H1 (cell line): ENCODE results near the gene TCP11. TPM values are rescaled to one million over a fixed set of nuclear protein-coding genes. Genes with fewer than 3 reads are reported as not detected.

Source experiments
- CTCF ChIA-PET: fragments of 300-600 bp; sonication (Branson Sonifier 250); formaldehyde crosslinking; loops from one replicate; lab custom pipeline; 2021; ENCODE audit not compliant: partially characterized antibody; lab: Charles Lee
- POLR2A ChIA-PET: fragments of 300-600 bp; sonication (Branson Sonifier 250); formaldehyde crosslinking; loops from one replicate; lab custom pipeline; 2021; ENCODE audit warnings: inconsistent platforms; ENCODE audit not compliant: partially characterized antibody; lab: Charles Lee
- DNase-seq, 2 experiments: peaks; one replicate each; pipeline versions ENCODE4 v3.0.0 to v3.0.0-alpha.2; 2010 to 2022; ENCODE audit warnings: low spot score in 2 of 2, low read depth in 1 of 2, mixed read lengths in 1 of 2
- FAIRE-seq: peaks from 2 replicates; lab custom pipeline; 2011; peaks lifted over from hg19 to GRCh38; lab: Jason Lieb, UNC
- H2AFZ ChIP-seq: 2 replicates; pipeline ENCODE4 v1.8.1; 2012; ENCODE audit warnings: low read length, inconsistent platforms
- H2AK5ac ChIP-seq: 2 replicates; pipeline ENCODE4 v1.6.1; 2013; ENCODE audit warnings: low read depth, low read length
- H2BK120ac ChIP-seq: replicated peaks from 2 replicates; pipeline ENCODE3; 2013; ENCODE audit warnings: low read depth, low read length, inconsistent platforms
- H2BK12ac ChIP-seq: 2 replicates; pipeline ENCODE4 v1.6.1; 2013; ENCODE audit warnings: low read depth, low read length
- H2BK15ac ChIP-seq: 2 replicates; pipeline ENCODE4 v1.6.1; 2013; ENCODE audit warnings: low read length
- H2BK20ac ChIP-seq: 2 replicates; pipeline ENCODE4 v1.6.1; 2013; ENCODE audit warnings: low read length
- H2BK5ac ChIP-seq: 2 replicates; pipeline ENCODE4 v1.6.1; 2013; ENCODE audit warnings: low read depth, low read length
- H3K14ac ChIP-seq: 2 replicates; pipeline ENCODE4 v1.6.1; 2013; ENCODE audit warnings: inconsistent platforms; ENCODE audit not compliant: insufficient read length
- H3K18ac ChIP-seq: 2 replicates; pipeline ENCODE4 v1.6.1; 2013; ENCODE audit warnings: low read length; ENCODE audit errors: extremely low read depth
- H3K23ac ChIP-seq: 2 replicates; pipeline ENCODE4 v1.6.1; 2013; ENCODE audit warnings: inconsistent platforms; ENCODE audit not compliant: insufficient read length
- H3K23me2 ChIP-seq: 2 replicates; pipeline ENCODE4 v1.6.1; 2013; ENCODE audit warnings: low read depth, low read length
- H3K27ac ChIP-seq: 2 replicates; pipeline ENCODE4 v1.6.1; 2011; ENCODE audit warnings: low read depth, low read length, inconsistent platforms
- H3K27me3 ChIP-seq, 4 experiments: replicated peaks in 1 of 4; 1 replicate in 1 of 4; 2 replicates in 3 of 4; pipeline versions ENCODE4 v1.6.1 to v1.8.1; 2011 to 2013; ENCODE audit warnings: low read length in 3 of 4, mild to moderate bottlenecking in 3 of 4, inconsistent platforms in 2 of 4, mixed read lengths in 2 of 4, moderate library complexity in 1 of 4; ENCODE audit not compliant: control insufficient read depth in 3 of 4, insufficient read depth in 3 of 4; ENCODE audit errors: extremely low read depth in 1 of 4
- H3K36me3 ChIP-seq, 4 experiments: 2 replicates each; pipeline versions ENCODE4 v1.6.1 to v1.8.1; 2011 to 2013; ENCODE audit warnings: mild to moderate bottlenecking in 4 of 4, low read length in 3 of 4, moderate library complexity in 2 of 4, control low read depth in 1 of 4, inconsistent platforms in 1 of 4; ENCODE audit not compliant: insufficient read depth in 4 of 4, control insufficient read depth in 2 of 4
- H3K4ac ChIP-seq: replicated peaks from 2 replicates; pipeline ENCODE3; 2013; ENCODE audit warnings: low read length, low read depth, mixed read lengths, inconsistent platforms; ENCODE audit not compliant: insufficient read length
- H3K4me1 ChIP-seq, 4 experiments: replicated peaks in 1 of 4; 1 replicate in 1 of 4; 2 replicates in 3 of 4; pipeline versions ENCODE4 v1.6.1 to v1.8.1; 2011 to 2013; ENCODE audit warnings: low read length in 3 of 4, inconsistent platforms in 2 of 4, mixed read lengths in 1 of 4; ENCODE audit not compliant: insufficient read depth in 4 of 4, control insufficient read depth in 3 of 4
- H3K4me2 ChIP-seq, 2 experiments: 2 replicates each; pipeline versions ENCODE4 v1.6.1 to v1.8.1; 2011 to 2013; ENCODE audit warnings: low read depth in 2 of 2, low read length in 2 of 2, control low read depth in 1 of 2, inconsistent platforms in 1 of 2, mild to moderate bottlenecking in 1 of 2; ENCODE audit not compliant: insufficient read depth in 1 of 2
- H3K4me3 ChIP-seq, 4 experiments: fragments of 200-600, 300-600 bp in 1 of 4; sonication (generic), shearing (Covaris generic), sonication (Bioruptor Twin) in 1 of 4; 2 replicates each; pipeline versions ENCODE4 v1.5.1 to v1.8.1; 2011 to 2016; ENCODE audit warnings: low read length in 4 of 4, low read depth in 3 of 4, control low read depth in 2 of 4, inconsistent platforms in 2 of 4, mild to moderate bottlenecking in 2 of 4, mixed read lengths in 1 of 4, moderate library complexity in 1 of 4; ENCODE audit not compliant: insufficient read depth in 2 of 4; ENCODE audit errors: extremely low read depth in 1 of 4
- H3K56ac ChIP-seq: replicated peaks from 2 replicates; pipeline ENCODE3; 2013; ENCODE audit warnings: low read depth, mild to moderate bottlenecking, mixed read lengths, low read length, inconsistent platforms; ENCODE audit not compliant: insufficient read length
- H3K79me1 ChIP-seq: 2 replicates; pipeline ENCODE4 v1.6.1; 2013; ENCODE audit warnings: low read depth, low read length, control low read depth
- H3K79me2 ChIP-seq, 2 experiments: 2 replicates each; pipeline versions ENCODE4 v1.6.1 to v1.8.1; 2012 to 2013; ENCODE audit warnings: low read length in 2 of 2, mild to moderate bottlenecking in 2 of 2, inconsistent platforms in 1 of 2; ENCODE audit not compliant: insufficient read depth in 2 of 2, control insufficient read depth in 1 of 2
- H3K9ac ChIP-seq, 4 experiments: replicated peaks in 1 of 4; 1 replicate in 1 of 4; 2 replicates in 3 of 4; pipeline versions ENCODE4 v1.6.1 to v1.8.1; 2011 to 2013; ENCODE audit warnings: low read depth in 3 of 4, low read length in 3 of 4, control low read depth in 2 of 4, mild to moderate bottlenecking in 2 of 4, moderate library complexity in 2 of 4, inconsistent platforms in 1 of 4; ENCODE audit errors: extremely low read depth in 1 of 4
- H3K9me3 ChIP-seq, 2 experiments: 2 replicates each; pipeline versions ENCODE4 v1.6.1 to v1.8.1; 2012 to 2013; ENCODE audit warnings: mild to moderate bottlenecking in 2 of 2, moderate library complexity in 2 of 2, control low read depth in 1 of 2, inconsistent platforms in 1 of 2, low read depth in 1 of 2, low read length in 1 of 2, mixed read lengths in 1 of 2; ENCODE audit not compliant: insufficient read depth in 2 of 2
- H4K20me1 ChIP-seq, 2 experiments: replicated peaks in 1 of 2; 2 replicates each; pipeline versions ENCODE3 to v1.8.1; 2011 to 2013; ENCODE audit warnings: inconsistent platforms in 2 of 2, low read length in 2 of 2, mild to moderate bottlenecking in 1 of 2; ENCODE audit not compliant: insufficient read depth in 2 of 2, control insufficient read depth in 1 of 2
- H4K5ac ChIP-seq: 2 replicates; pipeline ENCODE4 v1.6.1; 2013; ENCODE audit warnings: low read length, low read depth, mixed read lengths, inconsistent platforms; ENCODE audit not compliant: insufficient read length
- H4K8ac ChIP-seq: 2 replicates; pipeline ENCODE4 v1.8.0; 2013; ENCODE audit warnings: mild to moderate bottlenecking, moderate library complexity, low read length, inconsistent platforms; ENCODE audit not compliant: insufficient read depth; ENCODE audit errors: extremely low read depth
- H4K91ac ChIP-seq: replicated peaks from 2 replicates; pipeline ENCODE3; 2013; ENCODE audit warnings: low read length, mixed read lengths, inconsistent platforms; ENCODE audit not compliant: insufficient read length
- CBX8 ChIP-seq: fragments of 300-800, 300-1000 bp; sonication (generic); IDR thresholded peaks from 2 replicates; pipeline ENCODE4 v1.7.1; 2016; ENCODE audit warnings: low read depth, low read length, borderline replicate concordance
- EP300 ChIP-seq, 2 experiments: IDR thresholded peaks; 1 replicate in 1 of 2; 2 replicates in 1 of 2; pipeline ENCODE4 v1.6.1; 2011 to 2012; ENCODE audit warnings: low read depth in 2 of 2, low read length in 2 of 2, mild to moderate bottlenecking in 2 of 2, borderline replicate concordance in 1 of 2, inconsistent platforms in 1 of 2, moderate library complexity in 1 of 2
- JUN ChIP-seq: IDR thresholded peaks from 2 replicates; pipeline ENCODE4 v1.6.1; 2011; ENCODE audit warnings: low read depth, mild to moderate bottlenecking, improper control_type of control experiment, low read length
- KDM4A ChIP-seq: IDR thresholded peaks from one replicate; pipeline ENCODE4 v1.7.1; 2012; ENCODE audit warnings: low read depth, mild to moderate bottlenecking, moderate library complexity, low read length, inconsistent platforms; ENCODE audit not compliant: severe bottlenecking
- NRF1 ChIP-seq: IDR thresholded peaks from 2 replicates; pipeline ENCODE4 v1.6.1; 2011; ENCODE audit warnings: mild to moderate bottlenecking, low read depth, low read length, improper control_type of control experiment
- POLR2A ChIP-seq, 2 experiments: IDR thresholded peaks; 1 replicate in 1 of 2; 2 replicates in 1 of 2; pipeline ENCODE4 v1.6.1; 2011; ENCODE audit warnings: low read depth in 2 of 2, low read length in 2 of 2, mild to moderate bottlenecking in 2 of 2; ENCODE audit errors: control extremely low read depth in 1 of 2
- POU5F1 ChIP-seq: IDR thresholded peaks from 2 replicates; pipeline ENCODE4 v1.6.1; 2011; ENCODE audit warnings: low read depth, mild to moderate bottlenecking, low read length, moderate library complexity
- RXRA ChIP-seq: IDR thresholded peaks from 2 replicates; pipeline ENCODE4 v1.6.1; 2011; ENCODE audit warnings: low read depth, mild to moderate bottlenecking, low read length, moderate library complexity; ENCODE audit not compliant: insufficient read depth
- SAP30 ChIP-seq: fragments of 300-600 bp; sonication (generic); IDR thresholded peaks from 2 replicates; pipeline ENCODE4 v1.7.1; 2012; ENCODE audit warnings: low read length, moderate library complexity, mild to moderate bottlenecking, inconsistent platforms; ENCODE audit not compliant: insufficient read depth, insufficient replicate concordance
- TAF7 ChIP-seq: optimal IDR thresholded peaks from 2 replicates; pipeline ENCODE3; 2011; ENCODE audit warnings: low read depth, mild to moderate bottlenecking, inconsistent platforms, low read length, moderate library complexity, borderline replicate concordance
- YY1 ChIP-seq: IDR thresholded peaks from 2 replicates; pipeline ENCODE4 v1.6.1; 2011; ENCODE audit warnings: low read depth, mild to moderate bottlenecking, low read length
- polyA plus RNA-seq, 7 experiments: library from polyadenylated mRNA; depleted of rRNA in 3 of 7; stranded (reverse) in 5 of 7; unstranded in 2 of 7; fragments of >200 nt in 5 of 7; fragments of 200-250 nt in 2 of 7; gene quantifications; 1 replicate in 5 of 7; 2 replicates in 1 of 7; 4 replicates in 1 of 7; pipeline versions ENCODE4 v1.2.1 to v1.2.3, GENCODE V29; 2011 to 2013; ENCODE audit warnings: missing spikeins in 2 of 7, mixed read lengths in 2 of 7
- total RNA-seq: library from RNA; stranded (reverse); fragmentation: NEBNext Ultra II Directional; extraction: Animal tissue kit (Norgen Biotek cat#: 25700); gene quantifications from 2 replicates; pipeline ENCODE4 v1.2.1, GENCODE V29; 2021
- TF ChIP-seq, protein P1 (sequence below): IDR thresholded peaks from 2 replicates; pipeline ENCODE4 v1.6.1; 2012; ENCODE audit warnings: inconsistent platforms
- TF ChIP-seq, protein P2 (sequence below): IDR thresholded peaks from 2 replicates; pipeline ENCODE4 v1.6.1; 2012; ENCODE audit warnings: low read length, inconsistent platforms

Gene TCP11
- total and polyA plus RNA-seq, 2 of the 8 experiments (the other 6 are each of a cell fraction or from before 2014, with no cell fraction given), result 0.11 TPM; not detected in 1

DNA sequence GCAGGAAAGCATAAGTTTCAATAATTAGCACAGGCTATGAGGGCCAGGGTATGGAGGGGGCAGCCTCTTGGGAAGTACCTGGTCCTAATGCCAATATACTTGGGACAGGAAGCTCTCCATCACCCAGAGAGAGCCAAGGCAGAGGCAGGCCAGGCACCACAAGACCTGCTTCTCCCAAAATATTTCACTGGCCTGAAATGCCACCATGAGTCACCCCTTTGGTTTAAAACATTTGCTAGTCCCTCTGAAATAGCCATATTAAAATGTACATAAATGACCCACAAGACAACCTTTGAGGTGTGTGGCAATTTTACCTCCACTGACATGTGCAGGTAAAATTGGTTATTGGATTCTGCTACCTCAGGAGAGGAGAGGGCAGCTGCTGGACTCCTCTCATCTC, 49.2 kb upstream of the TCP11 start:
- Histone ChIP-seq H4K20me1 (no peaks in the 10 kb centered on the region), H3K36me3 (no peaks in the 10 kb centered on the region), H3K9ac (no peak overlapping the region), H4K5ac (no peak overlapping the region), H2BK120ac (no peak overlapping the region), H3K4me1 (peaks cover 0 to 10% (median 2%) of the 10 kb centered on the region in 4 experiments; a peak in 3 of 7 replicates), H3K4ac (no peak overlapping the region), H2AK5ac (no peak overlapping the region), H2BK15ac (no peak overlapping the region), H2BK5ac (no peak overlapping the region), H3K27me3 (no peaks in the 10 kb centered on the region; a peak in 2 of 7 replicates), H2BK12ac (no peak overlapping the region), H3K4me2 (no peak overlapping the region), H3K27ac (no peak overlapping the region), H4K91ac (no peak overlapping the region), H3K23ac (no peak overlapping the region), H3K4me3 (no peak overlapping the region), H3K14ac (no peak overlapping the region), H2AFZ (no peak overlapping the region), H3K79me2 (no peaks in the 10 kb centered on the region), H3K9me3 (no peaks in the 10 kb centered on the region), H2BK20ac (no peak overlapping the region), H3K79me1 (no peaks in the 10 kb centered on the region), H3K23me2 (no peaks in the 10 kb centered on the region), H4K8ac (no peak overlapping the region), H3K56ac (no peak overlapping the region), H3K18ac (no peak overlapping the region)
- FAIRE-seq, result no peak
- TF ChIP-seq POLR2A (IDR thresholded peaks at IDR 0.05; ENCODE audit: control extremely low read depth in 1 of 2, low read depth in 2 of 2, low read length in 2 of 2), result no peak
- TF ChIP-seq, protein P1, sequence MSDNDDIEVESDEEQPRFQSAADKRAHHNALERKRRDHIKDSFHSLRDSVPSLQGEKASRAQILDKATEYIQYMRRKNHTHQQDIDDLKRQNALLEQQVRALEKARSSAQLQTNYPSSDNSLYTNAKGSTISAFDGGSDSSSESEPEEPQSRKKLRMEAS, result no peak
- TF ChIP-seq, protein P2, sequence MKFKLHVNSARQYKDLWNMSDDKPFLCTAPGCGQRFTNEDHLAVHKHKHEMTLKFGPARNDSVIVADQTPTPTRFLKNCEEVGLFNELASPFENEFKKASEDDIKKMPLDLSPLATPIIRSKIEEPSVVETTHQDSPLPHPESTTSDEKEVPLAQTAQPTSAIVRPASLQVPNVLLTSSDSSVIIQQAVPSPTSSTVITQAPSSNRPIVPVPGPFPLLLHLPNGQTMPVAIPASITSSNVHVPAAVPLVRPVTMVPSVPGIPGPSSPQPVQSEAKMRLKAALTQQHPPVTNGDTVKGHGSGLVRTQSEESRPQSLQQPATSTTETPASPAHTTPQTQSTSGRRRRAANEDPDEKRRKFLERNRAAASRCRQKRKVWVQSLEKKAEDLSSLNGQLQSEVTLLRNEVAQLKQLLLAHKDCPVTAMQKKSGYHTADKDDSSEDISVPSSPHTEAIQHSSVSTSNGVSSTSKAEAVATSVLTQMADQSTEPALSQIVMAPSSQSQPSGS, result no peak
- no peak for TF ChIP-seq YY1
- TF ChIP-seq RXRA, result no peak
- TF ChIP-seq NRF1, result no peak
- no peak for TF ChIP-seq CBX8
- TF ChIP-seq EP300 (IDR thresholded peaks at IDR 0.05; ENCODE audit: borderline replicate concordance in 1 of 2, low read depth in 2 of 2, low read length in 2 of 2), result no peak
- no peak for TF ChIP-seq KDM4A
- no peak for TF ChIP-seq POU5F1
- TF ChIP-seq JUN, result no peak
- TF ChIP-seq TAF7, result no peak
- TF ChIP-seq SAP30, result no peak
- DNase-seq, result no peak
- ChIA-PET POLR2A (no interaction called here), CTCF (interaction anchor here (1.8 to 19.7 kb wide), 3 partner anchors 11 to 51 kb away, joined by 9 to 219 read pairs (median 14); partner anchors contain the start of gene SCUBE3)
